ENCODE results near the gene LRWD1.

DNA sequence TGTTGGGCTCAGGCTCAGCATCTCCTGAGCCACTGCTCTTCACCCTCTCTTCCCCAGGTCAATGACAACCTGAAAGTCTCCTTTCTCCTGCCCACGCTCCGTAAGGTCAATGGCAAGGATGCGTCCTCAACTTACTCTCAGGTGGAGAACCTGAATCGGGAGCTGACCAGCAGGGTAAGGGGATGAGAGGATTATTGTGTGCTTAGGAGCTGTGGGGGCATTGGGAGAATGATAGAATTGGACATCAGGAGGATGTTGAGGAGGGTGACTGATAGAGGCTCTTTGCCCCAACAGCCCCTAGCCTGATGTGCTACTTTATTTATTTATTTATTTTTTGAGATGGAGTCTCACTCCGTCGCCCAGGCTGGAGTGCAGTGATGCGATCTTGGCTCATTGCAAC, 1.3 kb downstream of the LRWD1 start:
- no peak for TF ChIP-seq CTCF (IDR thresholded peaks at IDR 0.05)
- no peak for TF ChIP-seq POLR2A (IDR thresholded peaks at IDR 0.05)
- no peak for TF ChIP-seq POLR2AphosphoS5 (IDR thresholded peaks at IDR 0.05)
- TF ChIP-seq EP300 (IDR thresholded peaks at IDR 0.05), result no peak
